Transverse colon (tissue), 4 donors: ENCODE results near the gene SETX.

Experiments used
- EP300 ChIP-seq: sonication (generic); formaldehyde crosslinking; IDR thresholded peaks from one replicate; pipeline ENCODE4 v1.6.1; 2017; ENCODE audit warnings: antibody characterized with exemption, low read depth
- POLR2A ChIP-seq: fragments of 450-650 bp; IDR thresholded peaks from one replicate; pipeline ENCODE4 v1.6.1; 2016; ENCODE audit warnings: antibody characterized with exemption, mild to moderate bottlenecking, moderate library complexity
- POLR2AphosphoS5 ChIP-seq, 3 donors: sonication (generic); formaldehyde crosslinking; IDR thresholded peaks; one replicate each; pipeline ENCODE4 v1.6.1; 2016; ENCODE audit warnings: antibody characterized with exemption in 3 of 3
- TF ChIP-seq, protein P1 (sequence below), 5 experiments: fragments of 200-600 bp in 3 of 5; fragments of 450-650 bp in 2 of 5; sonication (generic) in 3 of 5; IDR thresholded peaks; 1 replicate in 2 of 5; 2 replicates in 3 of 5; pipeline ENCODE4 v1.5.1; 2016 to 2017; ENCODE audit warnings: antibody characterized with exemption in 5 of 5, inconsistent platforms in 3 of 5, mild to moderate bottlenecking in 2 of 5, moderate library complexity in 1 of 5

DNA sequence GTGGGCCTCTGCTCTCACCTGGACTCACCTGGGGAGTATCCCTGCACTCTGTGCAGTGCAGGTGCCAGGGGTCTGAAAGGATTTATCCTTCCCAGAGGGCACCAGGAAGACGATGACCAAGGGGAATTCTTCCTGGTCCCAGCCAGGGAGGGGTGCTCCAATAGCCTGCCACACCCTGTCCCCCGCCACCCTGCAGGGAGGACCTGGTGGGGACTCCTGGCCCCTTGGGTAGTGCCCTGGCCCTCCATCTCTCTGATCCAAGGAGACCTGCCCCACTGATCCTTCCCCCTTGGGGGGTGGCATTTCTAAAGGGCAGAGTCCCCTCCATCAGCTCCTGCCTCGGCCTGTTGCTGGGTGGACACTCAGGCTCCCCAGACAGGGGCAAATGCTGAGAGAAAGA is 122.3 kb downstream of the SETX start:
- no peak for TF ChIP-seq POLR2AphosphoS5 (IDR thresholded peaks at IDR 0.05)
- TF ChIP-seq, protein P1, sequence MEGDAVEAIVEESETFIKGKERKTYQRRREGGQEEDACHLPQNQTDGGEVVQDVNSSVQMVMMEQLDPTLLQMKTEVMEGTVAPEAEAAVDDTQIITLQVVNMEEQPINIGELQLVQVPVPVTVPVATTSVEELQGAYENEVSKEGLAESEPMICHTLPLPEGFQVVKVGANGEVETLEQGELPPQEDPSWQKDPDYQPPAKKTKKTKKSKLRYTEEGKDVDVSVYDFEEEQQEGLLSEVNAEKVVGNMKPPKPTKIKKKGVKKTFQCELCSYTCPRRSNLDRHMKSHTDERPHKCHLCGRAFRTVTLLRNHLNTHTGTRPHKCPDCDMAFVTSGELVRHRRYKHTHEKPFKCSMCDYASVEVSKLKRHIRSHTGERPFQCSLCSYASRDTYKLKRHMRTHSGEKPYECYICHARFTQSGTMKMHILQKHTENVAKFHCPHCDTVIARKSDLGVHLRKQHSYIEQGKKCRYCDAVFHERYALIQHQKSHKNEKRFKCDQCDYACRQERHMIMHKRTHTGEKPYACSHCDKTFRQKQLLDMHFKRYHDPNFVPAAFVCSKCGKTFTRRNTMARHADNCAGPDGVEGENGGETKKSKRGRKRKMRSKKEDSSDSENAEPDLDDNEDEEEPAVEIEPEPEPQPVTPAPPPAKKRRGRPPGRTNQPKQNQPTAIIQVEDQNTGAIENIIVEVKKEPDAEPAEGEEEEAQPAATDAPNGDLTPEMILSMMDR (IDR thresholded peaks at IDR 0.05) = no peak
- TF ChIP-seq POLR2A = no peak
- no peak for TF ChIP-seq EP300
